HepG2 (cell line): ENCODE data around the gene ZBTB7B. TPM values are rescaled to one million over a fixed set of nuclear protein-coding genes. Genes with fewer than 3 reads are reported as not detected.

Experiments used
- ATF7-NPFF ChIP-seq: sonication (generic); formaldehyde crosslinking; IDR thresholded peaks from 2 replicates; pipeline ENCODE4 v1.8.1; 2023; ENCODE audit warnings: mild to moderate bottlenecking, low read depth, missing genetic modification reagents, moderate library complexity
- CC2D1A ChIP-seq: sonication (generic); formaldehyde crosslinking; IDR thresholded peaks from 2 replicates; pipeline ENCODE4 v1.8.1; 2023; ENCODE audit warnings: mild to moderate bottlenecking, missing genetic modification reagents
- CHD2 ChIP-seq: IDR thresholded peaks from 2 replicates; pipeline ENCODE4 v1.6.1; 2011; ENCODE audit warnings: low read depth, low read length, improper control_type of control experiment
- CHD4 ChIP-seq: fragments of 200-600 bp; sonication (generic); IDR thresholded peaks from 2 replicates; pipeline ENCODE4 v1.7.0; 2017; ENCODE audit warnings: mild to moderate bottlenecking, low read length, borderline replicate concordance
- HIVEP1 ChIP-seq: sonication (generic); formaldehyde crosslinking; IDR thresholded peaks from 2 replicates; pipeline ENCODE4 v1.4.0; 2020; ENCODE audit warnings: mild to moderate bottlenecking, missing genetic modification reagents
- ISX ChIP-seq: sonication (generic); formaldehyde crosslinking; conservative IDR thresholded peaks from 2 replicates; pipeline ENCODE4 v1.5.0; 2020; ENCODE audit warnings: missing genetic modification reagents
- KAT2B ChIP-seq: fragments of 150-350 bp; IDR thresholded peaks from 2 replicates; pipeline ENCODE4 v1.6.1; 2014; ENCODE audit warnings: low read depth, low read length, borderline replicate concordance
- MAZ ChIP-seq, 2 experiments: sonication (generic) in 1 of 2; formaldehyde crosslinking in 1 of 2; IDR thresholded peaks; 2 replicates each; pipeline versions ENCODE4 v1.5.0 to v1.6.1; 2012 to 2020; ENCODE audit warnings: low read depth in 2 of 2, mild to moderate bottlenecking in 2 of 2, borderline replicate concordance in 1 of 2, improper control_type of control experiment in 1 of 2, low read length in 1 of 2, missing genetic modification reagents in 1 of 2, moderate library complexity in 1 of 2
- MED8 ChIP-seq: sonication (generic); formaldehyde crosslinking; IDR thresholded peaks from 2 replicates; pipeline ENCODE4 v1.8.1; 2023; ENCODE audit warnings: mild to moderate bottlenecking, missing genetic modification reagents; ENCODE audit not compliant: insufficient replicate concordance
- NAIF1 ChIP-seq: sonication (generic); formaldehyde crosslinking; IDR thresholded peaks from 2 replicates; pipeline ENCODE4 v1.5.0; 2020; ENCODE audit warnings: mild to moderate bottlenecking, missing genetic modification reagents, borderline replicate concordance
- SOX6 ChIP-seq, 2 experiments: fragments of 450-650 bp in 1 of 2; sonication (generic) in 1 of 2; formaldehyde crosslinking in 1 of 2; IDR thresholded peaks; 2 replicates each; pipeline versions ENCODE4 v1.4.0 to v1.6.1; 2017 to 2020; ENCODE audit warnings: antibody characterized with exemption in 1 of 2, mild to moderate bottlenecking in 1 of 2, missing genetic modification reagents in 1 of 2
- TBX3 ChIP-seq: fragments of 450-650 bp; IDR thresholded peaks from 2 replicates; pipeline ENCODE4 v1.6.1; 2017; ENCODE audit warnings: antibody characterized with exemption, mild to moderate bottlenecking, inconsistent platforms, borderline replicate concordance
- U2AF2 ChIP-seq: fragments of 200-400 bp; formaldehyde crosslinking; IDR thresholded peaks from 2 replicates; pipeline ENCODE4 v1.6.1; 2017; ENCODE audit warnings: low read depth, mild to moderate bottlenecking, low read length
- ZBTB7B ChIP-seq: sonication (generic); formaldehyde crosslinking; IDR thresholded peaks from 2 replicates; pipeline ENCODE4 v1.4.0; 2020; ENCODE audit warnings: missing genetic modification reagents
- ZNF431 ChIP-seq: sonication (generic); formaldehyde crosslinking; IDR thresholded peaks from 2 replicates; pipeline ENCODE4 v1.9.0; 2022; ENCODE audit warnings: missing genetic modification reagents, low read depth, mild to moderate bottlenecking, borderline replicate concordance
- ZNF780A ChIP-seq: sonication (generic); formaldehyde crosslinking; IDR thresholded peaks from 2 replicates; pipeline ENCODE4 v1.8.0; 2022; ENCODE audit warnings: mild to moderate bottlenecking, missing genetic modification reagents, moderate library complexity
- ZNF878 ChIP-seq: sonication (generic); formaldehyde crosslinking; IDR thresholded peaks from 2 replicates; pipeline ENCODE4 v1.8.1; 2023; ENCODE audit warnings: mild to moderate bottlenecking, missing genetic modification reagents, moderate library complexity
- polyA plus RNA-seq, 8 experiments: library from polyadenylated mRNA; depleted of rRNA in 3 of 8; stranded (reverse) in 7 of 8; unstranded in 1 of 8; fragments of >200 nt; fragmentation: Illumina TruSeq in 4 of 8; extraction: Trizol in 4 of 8; gene quantifications; 2 replicates each; pipeline versions ENCODE4 v1.2.1 to v1.2.3, GENCODE V29; 2011 to 2016; ENCODE audit warnings: low read depth in 4 of 8, missing spikeins in 1 of 8, mixed read lengths in 1 of 8; ENCODE audit not compliant: insufficient read depth in 1 of 8
- total RNA-seq, 5 experiments: library from RNA; depleted of rRNA; stranded (reverse); fragments of >200 nt; fragmentation: Illumina TruSeq; extraction: Trizol; gene quantifications; 2 replicates each; pipeline ENCODE4 v1.2.3, GENCODE V29; 2016; ENCODE audit warnings: low read depth in 1 of 5
- TF ChIP-seq, protein P1 (sequence below): sonication (generic); formaldehyde crosslinking; IDR thresholded peaks from 2 replicates; pipeline ENCODE4 v1.5.0; 2020; ENCODE audit warnings: mild to moderate bottlenecking, missing genetic modification reagents, moderate library complexity
- TF ChIP-seq, protein P2 (sequence below): sonication (generic); formaldehyde crosslinking; IDR thresholded peaks from 2 replicates; pipeline ENCODE4 v1.5.0; 2020; ENCODE audit warnings: mild to moderate bottlenecking, missing genetic modification reagents
- TF ChIP-seq, protein P3 (sequence below): sonication (generic); formaldehyde crosslinking; IDR thresholded peaks from 2 replicates; pipeline ENCODE4 v1.9.0; 2021; ENCODE audit warnings: missing genetic modification reagents, borderline replicate concordance

The ZBTB7B gene
- total and polyA plus RNA-seq, 2 of the 13 experiments (the other 11 are each of a cell fraction or from before 2014, with no cell fraction given), result 15.5 to 17.5 TPM

- TF ChIP-seq, protein P1, sequence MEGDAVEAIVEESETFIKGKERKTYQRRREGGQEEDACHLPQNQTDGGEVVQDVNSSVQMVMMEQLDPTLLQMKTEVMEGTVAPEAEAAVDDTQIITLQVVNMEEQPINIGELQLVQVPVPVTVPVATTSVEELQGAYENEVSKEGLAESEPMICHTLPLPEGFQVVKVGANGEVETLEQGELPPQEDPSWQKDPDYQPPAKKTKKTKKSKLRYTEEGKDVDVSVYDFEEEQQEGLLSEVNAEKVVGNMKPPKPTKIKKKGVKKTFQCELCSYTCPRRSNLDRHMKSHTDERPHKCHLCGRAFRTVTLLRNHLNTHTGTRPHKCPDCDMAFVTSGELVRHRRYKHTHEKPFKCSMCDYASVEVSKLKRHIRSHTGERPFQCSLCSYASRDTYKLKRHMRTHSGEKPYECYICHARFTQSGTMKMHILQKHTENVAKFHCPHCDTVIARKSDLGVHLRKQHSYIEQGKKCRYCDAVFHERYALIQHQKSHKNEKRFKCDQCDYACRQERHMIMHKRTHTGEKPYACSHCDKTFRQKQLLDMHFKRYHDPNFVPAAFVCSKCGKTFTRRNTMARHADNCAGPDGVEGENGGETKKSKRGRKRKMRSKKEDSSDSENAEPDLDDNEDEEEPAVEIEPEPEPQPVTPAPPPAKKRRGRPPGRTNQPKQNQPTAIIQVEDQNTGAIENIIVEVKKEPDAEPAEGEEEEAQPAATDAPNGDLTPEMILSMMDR, result 0 out of 2 replicates have a peak, but pooled peaks have one; percentile 13
- no peak for TF ChIP-seq MED8 (CRISPR knock-in tag)
- 0 out of 2 replicates have a peak, but pooled peaks have one; percentile 9 for TF ChIP-seq MAZ (IDR thresholded peaks at IDR 0.05; ENCODE audit: borderline replicate concordance, low read depth, low read length)
- no peak for TF ChIP-seq MAZ (CRISPR knock-in tag; IDR thresholded peaks at IDR 0.05; ENCODE audit: low read depth)
- TF ChIP-seq NAIF1 (CRISPR knock-in tag), result peak; percentile 69; the same call in 1 of the 2 replicates
- TF ChIP-seq, protein P2, sequence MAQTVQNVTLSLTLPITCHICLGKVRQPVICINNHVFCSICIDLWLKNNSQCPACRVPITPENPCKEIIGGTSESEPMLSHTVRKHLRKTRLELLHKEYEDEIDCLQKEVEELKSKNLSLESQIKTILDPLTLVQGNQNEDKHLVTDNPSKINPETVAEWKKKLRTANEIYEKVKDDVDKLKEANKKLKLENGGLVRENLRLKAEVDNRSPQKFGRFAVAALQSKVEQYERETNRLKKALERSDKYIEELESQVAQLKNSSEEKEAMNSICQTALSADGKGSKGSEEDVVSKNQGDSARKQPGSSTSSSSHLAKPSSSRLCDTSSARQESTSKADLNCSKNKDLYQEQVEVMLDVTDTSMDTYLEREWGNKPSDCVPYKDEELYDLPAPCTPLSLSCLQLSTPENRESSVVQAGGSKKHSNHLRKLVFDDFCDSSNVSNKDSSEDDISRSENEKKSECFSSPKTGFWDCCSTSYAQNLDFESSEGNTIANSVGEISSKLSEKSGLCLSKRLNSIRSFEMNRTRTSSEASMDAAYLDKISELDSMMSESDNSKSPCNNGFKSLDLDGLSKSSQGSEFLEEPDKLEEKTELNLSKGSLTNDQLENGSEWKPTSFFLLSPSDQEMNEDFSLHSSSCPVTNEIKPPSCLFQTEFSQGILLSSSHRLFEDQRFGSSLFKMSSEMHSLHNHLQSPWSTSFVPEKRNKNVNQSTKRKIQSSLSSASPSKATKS (CRISPR knock-in tag), result 0 out of 2 replicates have a peak, but pooled peaks have one; percentile 65
- TF ChIP-seq ISX (CRISPR knock-in tag), result no peak
- 0 out of 2 replicates have a peak, but pooled peaks have one; percentile 36 for TF ChIP-seq ZNF431 (CRISPR knock-in tag)
- TF ChIP-seq KAT2B, result no peak
- no peak for TF ChIP-seq ZNF780A (CRISPR knock-in tag)
- no peak for TF ChIP-seq ATF7-NPFF (CRISPR knock-in tag)
- TF ChIP-seq, protein P3, sequence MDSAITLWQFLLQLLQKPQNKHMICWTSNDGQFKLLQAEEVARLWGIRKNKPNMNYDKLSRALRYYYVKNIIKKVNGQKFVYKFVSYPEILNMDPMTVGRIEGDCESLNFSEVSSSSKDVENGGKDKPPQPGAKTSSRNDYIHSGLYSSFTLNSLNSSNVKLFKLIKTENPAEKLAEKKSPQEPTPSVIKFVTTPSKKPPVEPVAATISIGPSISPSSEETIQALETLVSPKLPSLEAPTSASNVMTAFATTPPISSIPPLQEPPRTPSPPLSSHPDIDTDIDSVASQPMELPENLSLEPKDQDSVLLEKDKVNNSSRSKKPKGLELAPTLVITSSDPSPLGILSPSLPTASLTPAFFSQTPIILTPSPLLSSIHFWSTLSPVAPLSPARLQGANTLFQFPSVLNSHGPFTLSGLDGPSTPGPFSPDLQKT (CRISPR knock-in tag), result no peak
- TF ChIP-seq ZBTB7B (CRISPR knock-in tag), result no peak; the same call in 1 of the 2 replicates
- 0 out of 2 replicates have a peak, but pooled peaks have one; percentile 43 for TF ChIP-seq ZNF878
- TF ChIP-seq CHD4, result 0 out of 2 replicates have a peak, but pooled peaks have one; percentile 24
- no peak for TF ChIP-seq U2AF2
- TF ChIP-seq CC2D1A (CRISPR knock-in tag), result no peak
- no peak for TF ChIP-seq CHD2
- no peak for TF ChIP-seq HIVEP1 (CRISPR knock-in tag)
- no peak for TF ChIP-seq SOX6 (IDR thresholded peaks at IDR 0.05)
- TF ChIP-seq SOX6 (CRISPR knock-in tag; IDR thresholded peaks at IDR 0.05), result no peak
- no peak for TF ChIP-seq TBX3
These were observed 694 bp downstream of the ZBTB7B start (continued) for GRCh38 chr1:155003227-155003765.
